ENCODE data around the gene GNB1L. TPM values are rescaled to one million over a fixed set of nuclear protein-coding genes. Genes with fewer than 3 reads are reported as not detected.
A peak's percentile ranks its signal among the peaks of the same experiment; 100 is the strongest.

GNB1L gene
- total and polyA plus RNA-seq, 9 of the 15 experiments (the other 6 are each of a cell fraction or from before 2014, with no cell fraction given), result 0.56 to 50.5 (median 10.2) TPM

DNA sequence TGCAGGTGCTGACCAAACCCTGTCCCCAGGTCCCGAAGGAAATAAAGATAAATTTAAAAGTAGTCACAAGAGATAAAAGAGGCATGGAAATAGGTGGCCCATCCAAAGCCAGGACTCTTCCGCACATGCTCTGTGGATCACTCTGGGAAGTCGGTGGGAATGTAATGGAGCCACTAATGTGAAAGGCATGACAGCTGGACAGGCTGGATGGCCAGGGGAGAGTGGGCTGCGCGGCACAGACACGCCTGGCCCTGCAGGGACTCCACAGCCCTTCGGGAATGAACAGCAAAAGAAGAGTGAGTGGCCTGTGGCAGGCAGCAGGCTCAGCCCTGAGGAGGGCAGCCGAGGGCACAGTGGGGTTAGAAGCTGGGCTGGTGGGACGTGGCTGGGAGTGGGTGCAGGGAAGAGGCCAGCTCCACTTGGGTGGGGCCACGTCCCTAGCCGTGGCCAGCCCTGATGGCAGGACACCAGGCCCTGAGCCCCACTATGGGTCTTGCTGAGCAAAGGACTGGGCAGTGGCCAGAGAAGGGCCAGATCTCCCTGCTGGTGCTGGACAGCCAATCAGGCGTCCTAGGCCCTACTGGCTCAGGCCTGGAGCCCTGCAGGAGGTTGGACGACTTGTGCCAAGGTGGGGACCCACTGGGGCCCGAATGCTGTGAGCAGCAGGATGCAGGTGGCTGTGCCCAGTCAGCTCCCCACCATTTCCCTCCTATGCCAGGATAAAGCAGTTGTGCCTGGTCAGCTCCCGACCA, 31.3 kb upstream of the GNB1L start (continued):
- TF ChIP-seq, protein P1, sequence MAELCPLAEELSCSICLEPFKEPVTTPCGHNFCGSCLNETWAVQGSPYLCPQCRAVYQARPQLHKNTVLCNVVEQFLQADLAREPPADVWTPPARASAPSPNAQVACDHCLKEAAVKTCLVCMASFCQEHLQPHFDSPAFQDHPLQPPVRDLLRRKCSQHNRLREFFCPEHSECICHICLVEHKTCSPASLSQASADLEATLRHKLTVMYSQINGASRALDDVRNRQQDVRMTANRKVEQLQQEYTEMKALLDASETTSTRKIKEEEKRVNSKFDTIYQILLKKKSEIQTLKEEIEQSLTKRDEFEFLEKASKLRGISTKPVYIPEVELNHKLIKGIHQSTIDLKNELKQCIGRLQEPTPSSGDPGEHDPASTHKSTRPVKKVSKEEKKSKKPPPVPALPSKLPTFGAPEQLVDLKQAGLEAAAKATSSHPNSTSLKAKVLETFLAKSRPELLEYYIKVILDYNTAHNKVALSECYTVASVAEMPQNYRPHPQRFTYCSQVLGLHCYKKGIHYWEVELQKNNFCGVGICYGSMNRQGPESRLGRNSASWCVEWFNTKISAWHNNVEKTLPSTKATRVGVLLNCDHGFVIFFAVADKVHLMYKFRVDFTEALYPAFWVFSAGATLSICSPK (IDR thresholded peaks at IDR 0.05; ENCODE audit: borderline replicate concordance), result no peak
- TF ChIP-seq HNRNPL (IDR thresholded peaks at IDR 0.05; ENCODE audit: low read depth, low read length) (no peak), ZNF146 (CRISPR knock-in tag; IDR thresholded peaks at IDR 0.05; ENCODE audit: unreplicated experiment) (no peak), SNIP1 (IDR thresholded peaks at IDR 0.05; ENCODE audit: low read depth) (no peak), ZNF41 (CRISPR knock-in tag; conservative IDR thresholded peaks at IDR 0.05) (no peak), PTBP1 (IDR thresholded peaks at IDR 0.05; ENCODE audit: low read depth, low read length) (no peak), FOXA3 (CRISPR knock-in tag; conservative IDR thresholded peaks at IDR 0.05 in 1 of 2, IDR thresholded peaks at IDR 0.05 in 1 of 2) (no peak), SETDB1 (IDR thresholded peaks at IDR 0.05; ENCODE audit: low read length) (peak; percentile 23), CSDE1 (IDR thresholded peaks at IDR 0.05) (no peak), ZNF584 (CRISPR knock-in tag; IDR thresholded peaks at IDR 0.05; ENCODE audit: low read depth) (no peak), IRF2 (CRISPR knock-in tag; IDR thresholded peaks at IDR 0.05) (no peak)
- TF ChIP-seq, protein P2, sequence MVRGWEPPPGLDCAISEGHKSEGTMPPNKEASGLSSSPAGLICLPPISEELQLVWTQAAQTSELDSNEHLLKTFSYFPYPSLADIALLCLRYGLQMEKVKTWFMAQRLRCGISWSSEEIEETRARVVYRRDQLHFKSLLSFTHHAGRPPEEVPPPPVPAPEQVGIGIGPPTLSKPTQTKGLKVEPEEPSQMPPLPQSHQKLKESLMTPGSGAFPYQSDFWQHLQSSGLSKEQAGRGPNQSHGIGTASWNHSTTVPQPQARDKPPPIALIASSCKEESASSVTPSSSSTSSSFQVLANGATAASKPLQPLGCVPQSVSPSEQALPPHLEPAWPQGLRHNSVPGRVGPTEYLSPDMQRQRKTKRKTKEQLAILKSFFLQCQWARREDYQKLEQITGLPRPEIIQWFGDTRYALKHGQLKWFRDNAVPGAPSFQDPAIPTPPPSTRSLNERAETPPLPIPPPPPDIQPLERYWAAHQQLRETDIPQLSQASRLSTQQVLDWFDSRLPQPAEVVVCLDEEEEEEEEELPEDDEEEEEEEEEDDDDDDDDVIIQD (CRISPR knock-in tag; IDR thresholded peaks at IDR 0.05), result no peak
- TF ChIP-seq, protein P3, sequence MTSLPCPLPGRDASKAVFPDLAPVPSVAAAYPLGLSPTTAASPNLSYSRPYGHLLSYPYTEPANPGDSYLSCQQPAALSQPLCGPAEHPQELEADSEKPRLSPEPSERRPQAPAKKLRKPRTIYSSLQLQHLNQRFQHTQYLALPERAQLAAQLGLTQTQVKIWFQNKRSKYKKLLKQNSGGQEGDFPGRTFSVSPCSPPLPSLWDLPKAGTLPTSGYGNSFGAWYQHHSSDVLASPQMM (CRISPR knock-in tag; IDR thresholded peaks at IDR 0.05), result no peak
- TF ChIP-seq, protein P4, sequence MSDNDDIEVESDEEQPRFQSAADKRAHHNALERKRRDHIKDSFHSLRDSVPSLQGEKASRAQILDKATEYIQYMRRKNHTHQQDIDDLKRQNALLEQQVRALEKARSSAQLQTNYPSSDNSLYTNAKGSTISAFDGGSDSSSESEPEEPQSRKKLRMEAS (CRISPR knock-in tag; IDR thresholded peaks at IDR 0.05), result no peak
- TF ChIP-seq, protein P5, sequence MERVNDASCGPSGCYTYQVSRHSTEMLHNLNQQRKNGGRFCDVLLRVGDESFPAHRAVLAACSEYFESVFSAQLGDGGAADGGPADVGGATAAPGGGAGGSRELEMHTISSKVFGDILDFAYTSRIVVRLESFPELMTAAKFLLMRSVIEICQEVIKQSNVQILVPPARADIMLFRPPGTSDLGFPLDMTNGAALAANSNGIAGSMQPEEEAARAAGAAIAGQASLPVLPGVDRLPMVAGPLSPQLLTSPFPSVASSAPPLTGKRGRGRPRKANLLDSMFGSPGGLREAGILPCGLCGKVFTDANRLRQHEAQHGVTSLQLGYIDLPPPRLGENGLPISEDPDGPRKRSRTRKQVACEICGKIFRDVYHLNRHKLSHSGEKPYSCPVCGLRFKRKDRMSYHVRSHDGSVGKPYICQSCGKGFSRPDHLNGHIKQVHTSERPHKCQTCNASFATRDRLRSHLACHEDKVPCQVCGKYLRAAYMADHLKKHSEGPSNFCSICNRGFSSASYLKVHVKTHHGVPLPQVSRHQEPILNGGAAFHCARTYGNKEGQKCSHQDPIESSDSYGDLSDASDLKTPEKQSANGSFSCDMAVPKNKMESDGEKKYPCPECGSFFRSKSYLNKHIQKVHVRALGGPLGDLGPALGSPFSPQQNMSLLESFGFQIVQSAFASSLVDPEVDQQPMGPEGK (CRISPR knock-in tag; IDR thresholded peaks at IDR 0.05; ENCODE audit: borderline replicate concordance), result no peak
- TF ChIP-seq, protein P6, sequence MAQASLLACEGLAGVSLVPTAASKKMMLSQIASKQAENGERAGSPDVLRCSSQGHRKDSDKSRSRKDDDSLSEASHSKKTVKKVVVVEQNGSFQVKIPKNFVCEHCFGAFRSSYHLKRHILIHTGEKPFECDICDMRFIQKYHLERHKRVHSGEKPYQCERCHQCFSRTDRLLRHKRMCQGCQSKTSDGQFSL (CRISPR knock-in tag; IDR thresholded peaks at IDR 0.05), result no peak
- TF ChIP-seq, protein P6 (tag; IDR thresholded peaks at IDR 0.05), result no peak
- TF ChIP-seq, protein P7, sequence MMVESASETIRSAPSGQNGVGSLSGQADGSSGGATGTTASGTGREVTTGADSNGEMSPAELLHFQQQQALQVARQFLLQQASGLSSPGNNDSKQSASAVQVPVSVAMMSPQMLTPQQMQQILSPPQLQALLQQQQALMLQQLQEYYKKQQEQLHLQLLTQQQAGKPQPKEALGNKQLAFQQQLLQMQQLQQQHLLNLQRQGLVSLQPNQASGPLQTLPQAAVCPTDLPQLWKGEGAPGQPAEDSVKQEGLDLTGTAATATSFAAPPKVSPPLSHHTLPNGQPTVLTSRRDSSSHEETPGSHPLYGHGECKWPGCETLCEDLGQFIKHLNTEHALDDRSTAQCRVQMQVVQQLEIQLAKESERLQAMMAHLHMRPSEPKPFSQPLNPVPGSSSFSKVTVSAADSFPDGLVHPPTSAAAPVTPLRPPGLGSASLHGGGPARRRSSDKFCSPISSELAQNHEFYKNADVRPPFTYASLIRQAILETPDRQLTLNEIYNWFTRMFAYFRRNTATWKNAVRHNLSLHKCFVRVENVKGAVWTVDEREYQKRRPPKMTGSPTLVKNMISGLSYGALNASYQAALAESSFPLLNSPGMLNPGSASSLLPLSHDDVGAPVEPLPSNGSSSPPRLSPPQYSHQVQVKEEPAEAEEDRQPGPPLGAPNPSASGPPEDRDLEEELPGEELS (CRISPR knock-in tag; IDR thresholded peaks at IDR 0.05; ENCODE audit: borderline replicate concordance), result no peak
